ENCODE data around the gene ZNF625.

GRCh38 chr19:12202250-12202649 lies 45.7 kb upstream of the ZNF625 start:
- TF ChIP-seq EZH2 (IDR thresholded peaks at IDR 0.05; ENCODE audit: insufficient read depth, low read length) (no peak), CTCF (IDR thresholded peaks at IDR 0.05; ENCODE audit: insufficient read depth, low read depth, low read length) (no peak)
